ENCODE measurements around the gene ADGRA1. TPM values are rescaled to one million over a fixed set of nuclear protein-coding genes. Genes with fewer than 3 reads are reported as not detected.

Gene ADGRA1
- total and polyA plus RNA-seq, 7 donors, result 0.05 to 0.84 (median 0.08) TPM; not detected in 2

- Histone ChIP-seq H3K4me3 (no peak overlapping the region), H3K27me3 (ENCODE audit: insufficient read depth in 3 of 3, low read length in 2 of 3) (peaks cover 0 to 33% (median 6%) of the 10 kb centered on the region in 3 donors), H3K9me3 (no peaks in the 10 kb centered on the region), H3K4me1 (no peaks in the 10 kb centered on the region), H3K27ac (no peak overlapping the region), H3K36me3 (ENCODE audit: insufficient read depth in 1 of 2, low read depth in 1 of 2) (no peaks in the 10 kb centered on the region)
- WGBS, 3 donors, result 47 to 63% (median 48%) methylated on average over 36 to 37 of the region's 37 CpGs
- DNase-seq (no peak), ATAC-seq (no peak)
- intact Hi-C loops (cut with DNase I), result no loop called here
- TF ChIP-seq, protein P1, sequence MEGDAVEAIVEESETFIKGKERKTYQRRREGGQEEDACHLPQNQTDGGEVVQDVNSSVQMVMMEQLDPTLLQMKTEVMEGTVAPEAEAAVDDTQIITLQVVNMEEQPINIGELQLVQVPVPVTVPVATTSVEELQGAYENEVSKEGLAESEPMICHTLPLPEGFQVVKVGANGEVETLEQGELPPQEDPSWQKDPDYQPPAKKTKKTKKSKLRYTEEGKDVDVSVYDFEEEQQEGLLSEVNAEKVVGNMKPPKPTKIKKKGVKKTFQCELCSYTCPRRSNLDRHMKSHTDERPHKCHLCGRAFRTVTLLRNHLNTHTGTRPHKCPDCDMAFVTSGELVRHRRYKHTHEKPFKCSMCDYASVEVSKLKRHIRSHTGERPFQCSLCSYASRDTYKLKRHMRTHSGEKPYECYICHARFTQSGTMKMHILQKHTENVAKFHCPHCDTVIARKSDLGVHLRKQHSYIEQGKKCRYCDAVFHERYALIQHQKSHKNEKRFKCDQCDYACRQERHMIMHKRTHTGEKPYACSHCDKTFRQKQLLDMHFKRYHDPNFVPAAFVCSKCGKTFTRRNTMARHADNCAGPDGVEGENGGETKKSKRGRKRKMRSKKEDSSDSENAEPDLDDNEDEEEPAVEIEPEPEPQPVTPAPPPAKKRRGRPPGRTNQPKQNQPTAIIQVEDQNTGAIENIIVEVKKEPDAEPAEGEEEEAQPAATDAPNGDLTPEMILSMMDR (IDR thresholded peaks at IDR 0.05), result no peak
These were observed 13.1 kb downstream of the ADGRA1 start for GRCh38 chr10:133100706-133101415.

DNA sequence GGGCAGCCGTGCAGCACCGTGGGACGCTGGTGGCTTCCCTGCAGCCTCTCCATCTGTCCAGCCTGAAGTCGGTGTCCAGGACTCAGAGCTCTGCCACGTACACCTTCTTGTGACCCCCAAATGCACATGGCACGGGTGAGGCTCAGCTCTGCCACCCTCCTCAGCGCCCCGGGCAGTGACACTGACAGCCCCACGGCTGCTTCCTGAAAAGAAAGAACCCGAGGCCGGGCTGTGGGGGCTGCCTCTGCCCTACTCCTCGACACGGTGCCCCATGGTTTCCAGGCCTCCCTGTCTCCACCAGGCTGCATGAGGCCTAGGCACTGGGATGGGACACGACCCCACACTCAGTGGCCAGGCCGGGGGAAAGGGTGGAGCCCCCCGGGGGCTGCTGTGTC, 13.7 kb downstream of the ADGRA1 start:
- peaks cover 0 to 33% (median 5%) of the 10 kb centered on the region in 3 donors for H3K27me3 ChIP-seq (ENCODE audit: insufficient read depth in 3 of 3, low read length in 2 of 3)
- H3K9me3 ChIP-seq, result no peaks in the 10 kb centered on the region
- H3K36me3 ChIP-seq (ENCODE audit: insufficient read depth in 1 of 2, low read depth in 1 of 2), result no peaks in the 10 kb centered on the region
- intact Hi-C loops (cut with DNase I), result no loop called here
- ATAC-seq, result no peak
- 66 to 70% (median 68%) methylated on average over 16 of the region's 16 CpGs for WGBS, 3 donors
- no peak overlapping the region for H3K4me3 ChIP-seq
- DNase-seq, result no peak
- TF ChIP-seq, protein P1 (IDR thresholded peaks at IDR 0.05), result no peak
- no peak overlapping the region for H3K27ac ChIP-seq
- no peaks in the 10 kb centered on the region for H3K4me1 ChIP-seq

GRCh38 chr10:133102415-133103095, 14.8 kb downstream of the ADGRA1 start:
- H3K4me3 ChIP-seq, result no peak overlapping the region
- TF ChIP-seq, protein P1 (IDR thresholded peaks at IDR 0.05), result no peak
- no peaks in the 10 kb centered on the region for H3K4me1 ChIP-seq
- ATAC-seq, result peak in 1 of 4 donors; percentile 9
- H3K9me3 ChIP-seq, result peaks cover 5% of the 10 kb centered on the region
- H3K27ac ChIP-seq, result no peak overlapping the region
- peaks cover 0 to 25% (median 3%) of the 10 kb centered on the region in 3 donors for H3K27me3 ChIP-seq (ENCODE audit: insufficient read depth in 3 of 3, low read length in 2 of 3)
- no peaks in the 10 kb centered on the region for H3K36me3 ChIP-seq (ENCODE audit: insufficient read depth in 1 of 2, low read depth in 1 of 2)
- intact Hi-C loops (cut with DNase I), result no loop called here
- 78 to 86% (median 85%) methylated on average over 22 to 29 of the region's 29 CpGs for WGBS, 3 donors
- no peak for DNase-seq

GRCh38 chr10:133103311-133103910, 15.7 kb downstream of the ADGRA1 start:
- no peaks in the 10 kb centered on the region for H3K36me3 ChIP-seq (ENCODE audit: insufficient read depth in 1 of 2, low read depth in 1 of 2)
- WGBS, 3 donors, result 49 to 77% (median 58%) methylated on average over 20 to 24 of the region's 24 CpGs
- no peak overlapping the region for H3K4me3 ChIP-seq
- no peak overlapping the region for H3K27ac ChIP-seq
- ATAC-seq (peak in 2 of 4 donors; percentile 20 to 26), DNase-seq (no peak)
- H3K9me3 ChIP-seq, result peaks cover 9% of the 10 kb centered on the region
- intact Hi-C loops (cut with DNase I), result no loop called here
- TF ChIP-seq, protein P1 (IDR thresholded peaks at IDR 0.05), result no peak
- peaks cover 0 to 21% (median 3%) of the 10 kb centered on the region in 3 donors for H3K27me3 ChIP-seq (ENCODE audit: insufficient read depth in 3 of 3, low read length in 2 of 3)
- no peaks in the 10 kb centered on the region for H3K4me1 ChIP-seq

Data from psoas muscle (tissue), 8 donors.